Measurements from ENCODE around the gene AUTS2.

AUTS2 gene

GRCh38 chr7:70477036-70478010 lies 879.0 kb downstream of the AUTS2 start:
- H3K36me3 ChIP-seq: no peaks in the 10 kb centered on the region
- no peak for DNase-seq
- H3K4me3 ChIP-seq (ENCODE audit: low read depth, low read length): no peak overlapping the region
- no peaks in the 10 kb centered on the region for H3K9me3 ChIP-seq (ENCODE audit: severe bottlenecking)
- TF ChIP-seq CTCF (IDR thresholded peaks at IDR 0.05; ENCODE audit: low read depth, low read length): no peak
- no peak overlapping the region for H3K27ac ChIP-seq
- H3K27me3 ChIP-seq (ENCODE audit: insufficient read depth, low read depth, severe bottlenecking): no peaks in the 10 kb centered on the region

- DNase-seq: no peak
- Histone ChIP-seq H3K36me3 (no peaks in the 10 kb centered on the region), H3K4me3 (ENCODE audit: low read depth, low read length) (no peak overlapping the region), H3K27ac (no peak overlapping the region), H3K27me3 (ENCODE audit: insufficient read depth, low read depth, severe bottlenecking) (no peaks in the 10 kb centered on the region), H3K9me3 (ENCODE audit: severe bottlenecking) (peaks cover under 1% of the 10 kb centered on the region)
- no peak for TF ChIP-seq CTCF (IDR thresholded peaks at IDR 0.05; ENCODE audit: low read depth, low read length)
These were observed 881.1 kb downstream of the AUTS2 start for GRCh38 chr7:70479153-70480021.

- DNase-seq: no peak
- no peak overlapping the region for H3K27ac ChIP-seq
- no peak for TF ChIP-seq CTCF (IDR thresholded peaks at IDR 0.05; ENCODE audit: low read depth, low read length)
- H3K27me3 ChIP-seq (ENCODE audit: insufficient read depth, low read depth, severe bottlenecking): no peaks in the 10 kb centered on the region
- H3K9me3 ChIP-seq (ENCODE audit: severe bottlenecking): peaks cover 9% of the 10 kb centered on the region
- H3K36me3 ChIP-seq: no peaks in the 10 kb centered on the region
- H3K4me3 ChIP-seq (ENCODE audit: low read depth, low read length): no peak overlapping the region
These were observed 882.8 kb downstream of the AUTS2 start for GRCh38 chr7:70480927-70481569.

GRCh38 chr7:70481570-70482123 lies 883.4 kb downstream of the AUTS2 start:
- Histone ChIP-seq H3K4me3 (ENCODE audit: low read depth, low read length) (no peak overlapping the region), H3K27ac (no peak overlapping the region), H3K36me3 (no peaks in the 10 kb centered on the region), H3K27me3 (ENCODE audit: insufficient read depth, low read depth, severe bottlenecking) (no peaks in the 10 kb centered on the region), H3K9me3 (ENCODE audit: severe bottlenecking) (peaks cover 9% of the 10 kb centered on the region)
- TF ChIP-seq CTCF (IDR thresholded peaks at IDR 0.05; ENCODE audit: low read depth, low read length): no peak
- DNase-seq: no peak

- no peak for TF ChIP-seq CTCF (IDR thresholded peaks at IDR 0.05; ENCODE audit: low read depth, low read length)
These were observed 886.0 kb downstream of the AUTS2 start for GRCh38 chr7:70484255-70484654.

More at GRCh38 chr7:70484255-70484654, 886.0 kb downstream of the AUTS2 start:
- H3K36me3 ChIP-seq: no peaks in the 10 kb centered on the region
- no peak for DNase-seq
- no peaks in the 10 kb centered on the region for H3K27me3 ChIP-seq (ENCODE audit: insufficient read depth, low read depth, severe bottlenecking)
- H3K27ac ChIP-seq: no peak overlapping the region
- peaks cover 9% of the 10 kb centered on the region for H3K9me3 ChIP-seq (ENCODE audit: severe bottlenecking)
- no peak overlapping the region for H3K4me3 ChIP-seq (ENCODE audit: low read depth, low read length)
